ENCODE data around the gene SYK. TPM values are rescaled to one million over a fixed set of nuclear protein-coding genes. Genes with fewer than 3 reads are reported as not detected.

SYK gene
- total RNA-seq, 3 donors from 2014 or later = 0.48 to 3.8 (median 0.63) TPM

DNA sequence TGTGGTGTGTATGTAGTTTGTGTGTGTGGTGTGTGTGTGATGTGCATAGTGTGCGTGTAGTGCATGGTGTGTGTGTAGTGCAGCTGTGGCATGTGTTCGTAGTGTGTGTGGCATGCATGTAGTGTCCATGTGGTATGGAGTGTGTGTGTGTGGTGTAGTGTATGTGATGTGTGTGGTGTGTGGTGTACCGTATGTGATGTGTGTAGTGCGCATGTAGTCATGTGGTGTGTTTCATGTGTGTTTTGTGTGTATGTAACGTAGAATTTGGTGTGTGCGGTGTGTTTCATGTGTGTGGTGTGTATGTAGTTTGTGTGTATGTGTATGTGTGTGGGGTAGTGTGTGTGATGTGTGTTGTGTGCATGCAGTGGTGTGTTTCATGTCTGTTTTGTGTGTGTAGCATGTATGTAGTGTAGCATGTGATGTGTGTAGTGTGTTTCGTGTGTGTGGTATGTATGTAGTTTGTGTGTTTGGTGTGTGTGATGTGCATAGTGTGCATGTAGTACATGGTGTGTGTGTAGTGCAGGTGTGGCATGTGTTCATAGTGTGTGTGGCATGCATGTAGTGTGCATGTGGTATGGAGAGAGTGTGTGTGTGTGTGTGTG, 40.7 kb downstream of the SYK start:
- H3K9me3 Mint-ChIP-seq = no peaks in the 10 kb centered on the region
- peaks cover 2% of the 10 kb centered on the region for H3K4me1 Mint-ChIP-seq (ENCODE audit: low read depth)
- no peak for ATAC-seq
- no peak overlapping the region for H3K4me3 Mint-ChIP-seq
- no peak for DNase-seq
- H3K27me3 Mint-ChIP-seq (ENCODE audit: low read depth) = peaks cover 4% of the 10 kb centered on the region
- no peaks in the 10 kb centered on the region for H3K36me3 Mint-ChIP-seq (ENCODE audit: insufficient read depth)

DNA sequence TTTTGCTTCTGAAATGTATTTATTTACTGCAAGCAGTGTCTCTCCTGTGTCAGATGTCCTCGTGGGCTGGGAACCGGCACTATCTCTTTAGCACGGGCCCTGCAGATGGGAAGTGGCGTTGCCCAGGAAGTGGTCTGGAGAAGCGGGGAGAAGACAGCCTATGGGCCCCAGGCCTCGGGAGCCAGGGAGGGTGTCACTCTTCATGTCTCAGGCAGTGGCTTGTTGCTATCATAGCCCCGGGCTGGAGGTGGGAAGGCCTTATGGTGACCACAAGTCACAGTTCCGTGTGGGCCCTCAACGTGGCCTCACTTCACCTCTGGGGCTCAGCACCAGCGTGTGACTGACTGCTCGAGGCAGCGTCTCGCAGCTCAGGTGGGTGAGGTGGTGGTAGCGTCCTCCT, 41.4 kb downstream of the SYK start:
- Mint-ChIP-seq H3K27me3 (ENCODE audit: low read depth) (peaks cover 4% of the 10 kb centered on the region), H3K4me3 (no peak overlapping the region), H3K4me1 (ENCODE audit: low read depth) (peaks cover 2% of the 10 kb centered on the region), H3K36me3 (ENCODE audit: insufficient read depth) (no peaks in the 10 kb centered on the region), H3K9me3 (no peaks in the 10 kb centered on the region)
- ATAC-seq = no peak
- DNase-seq = no peak

DNA sequence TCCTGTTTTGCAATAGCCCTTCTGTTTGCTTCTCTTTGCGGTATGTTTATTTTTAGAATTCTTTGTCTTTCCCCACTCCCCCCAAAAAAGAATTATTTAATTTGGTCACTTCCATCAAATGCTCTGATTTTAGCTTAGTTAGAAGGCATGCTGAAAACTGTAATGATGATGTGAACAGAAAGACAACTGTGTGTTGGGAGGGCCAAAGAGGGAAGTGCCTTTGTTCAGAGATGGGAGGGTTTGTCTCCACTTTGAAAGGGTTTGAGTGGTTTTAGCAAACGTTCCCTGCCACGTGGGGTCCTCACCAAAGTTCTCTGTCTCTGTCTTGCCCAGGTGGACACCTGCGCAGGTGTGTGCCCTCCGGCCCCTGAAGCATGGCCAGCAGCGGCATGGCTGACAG, 41.9 kb downstream of the SYK start:
- Mint-ChIP-seq H3K9me3 (no peaks in the 10 kb centered on the region), H3K27me3 (ENCODE audit: low read depth) (peaks cover 4% of the 10 kb centered on the region), H3K4me3 (no peak overlapping the region), H3K4me1 (ENCODE audit: low read depth) (peaks cover 2% of the 10 kb centered on the region), H3K36me3 (ENCODE audit: insufficient read depth) (no peaks in the 10 kb centered on the region)
- ATAC-seq = no peak
- DNase-seq = no peak

DNA sequence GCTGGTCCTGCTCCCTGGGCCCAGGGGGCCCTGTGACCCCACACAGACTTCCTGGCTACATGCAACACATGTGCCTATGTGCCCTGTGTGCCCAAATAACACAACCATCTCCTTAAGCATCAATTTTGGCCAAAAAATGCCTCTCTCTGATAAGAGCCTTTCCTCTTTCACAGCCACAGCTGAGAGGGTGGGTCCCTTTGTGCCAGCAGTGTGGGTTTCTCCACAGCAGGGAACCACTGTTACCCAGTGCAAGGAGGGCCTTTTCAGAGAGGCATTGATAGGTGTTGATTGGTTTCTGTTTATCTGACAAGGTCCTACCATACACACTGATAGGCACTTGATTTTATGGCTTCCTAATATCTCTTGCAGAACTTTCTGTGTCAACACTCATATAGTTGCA, 42.7 kb downstream of the SYK start:
- no peak for DNase-seq
- ATAC-seq = no peak
- no peaks in the 10 kb centered on the region for H3K9me3 Mint-ChIP-seq
- H3K4me1 Mint-ChIP-seq (ENCODE audit: low read depth) = peaks cover 2% of the 10 kb centered on the region
- no peak overlapping the region for H3K4me3 Mint-ChIP-seq
- H3K36me3 Mint-ChIP-seq (ENCODE audit: insufficient read depth) = no peaks in the 10 kb centered on the region
- peaks cover 4% of the 10 kb centered on the region for H3K27me3 Mint-ChIP-seq (ENCODE audit: low read depth)

DNA sequence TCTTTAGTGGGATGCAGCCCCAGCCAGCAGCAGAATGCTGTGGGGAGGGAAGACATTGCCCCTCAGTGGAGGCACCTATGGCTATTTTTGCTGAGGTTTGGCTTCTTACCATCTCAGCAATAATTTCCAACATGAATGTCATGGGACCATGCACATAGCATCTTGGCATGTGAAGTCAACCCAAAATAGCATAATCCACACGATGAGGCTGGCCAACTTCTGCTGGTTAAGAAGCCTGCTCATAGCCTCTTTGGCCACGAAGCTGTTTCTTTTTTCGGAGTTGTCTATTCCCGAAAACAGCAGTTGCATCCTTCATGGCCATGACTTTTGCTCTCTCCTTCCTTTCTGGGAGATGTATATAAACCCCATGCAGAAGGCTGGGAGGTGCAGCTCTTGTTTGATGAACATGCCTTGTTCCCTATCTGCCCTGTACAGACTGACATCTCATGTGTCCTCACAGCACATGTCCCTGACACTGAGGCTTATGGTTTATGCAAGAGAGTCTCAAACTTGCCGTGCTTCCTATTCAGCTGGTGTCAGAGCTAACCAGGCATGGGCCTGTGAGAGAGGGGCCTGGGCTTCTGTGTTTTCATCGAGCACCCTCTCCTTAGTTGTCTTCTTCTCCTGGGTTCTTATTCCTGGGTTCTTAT, 45.3 kb downstream of the SYK start:
- DNase-seq = no peak
- H3K4me3 Mint-ChIP-seq = no peak overlapping the region
- no peak for ATAC-seq
- H3K4me1 Mint-ChIP-seq (ENCODE audit: low read depth) = no peaks in the 10 kb centered on the region
- H3K36me3 Mint-ChIP-seq (ENCODE audit: insufficient read depth) = no peaks in the 10 kb centered on the region
- peaks cover 2% of the 10 kb centered on the region for H3K27me3 Mint-ChIP-seq (ENCODE audit: low read depth)
- H3K9me3 Mint-ChIP-seq = no peaks in the 10 kb centered on the region

DNA sequence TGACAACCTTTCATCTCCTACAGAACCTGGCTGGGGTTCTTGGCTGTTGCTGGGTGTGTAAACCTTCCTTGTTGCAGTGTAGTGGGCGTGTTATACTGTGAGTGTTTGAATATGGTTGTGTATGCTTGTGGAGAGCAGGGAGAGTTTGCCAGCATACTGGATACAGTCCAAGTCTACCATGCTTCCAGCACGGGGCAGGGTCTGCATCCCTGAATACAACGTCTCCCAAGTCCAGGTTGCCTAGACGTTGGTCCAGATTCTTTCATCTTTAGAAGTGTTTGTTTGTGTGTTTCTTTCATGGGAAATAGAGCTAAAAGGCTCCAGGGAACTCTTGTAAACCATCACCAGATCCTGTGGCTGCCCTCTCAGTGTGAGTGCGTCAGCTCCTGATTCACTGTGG, 46.4 kb downstream of the SYK start:
- no peak for ATAC-seq
- no peak for DNase-seq
- Mint-ChIP-seq H3K4me3 (no peak overlapping the region), H3K36me3 (ENCODE audit: insufficient read depth) (no peaks in the 10 kb centered on the region), H3K27me3 (ENCODE audit: low read depth) (peaks cover 2% of the 10 kb centered on the region), H3K9me3 (no peaks in the 10 kb centered on the region), H3K4me1 (ENCODE audit: low read depth) (no peaks in the 10 kb centered on the region)

DNA sequence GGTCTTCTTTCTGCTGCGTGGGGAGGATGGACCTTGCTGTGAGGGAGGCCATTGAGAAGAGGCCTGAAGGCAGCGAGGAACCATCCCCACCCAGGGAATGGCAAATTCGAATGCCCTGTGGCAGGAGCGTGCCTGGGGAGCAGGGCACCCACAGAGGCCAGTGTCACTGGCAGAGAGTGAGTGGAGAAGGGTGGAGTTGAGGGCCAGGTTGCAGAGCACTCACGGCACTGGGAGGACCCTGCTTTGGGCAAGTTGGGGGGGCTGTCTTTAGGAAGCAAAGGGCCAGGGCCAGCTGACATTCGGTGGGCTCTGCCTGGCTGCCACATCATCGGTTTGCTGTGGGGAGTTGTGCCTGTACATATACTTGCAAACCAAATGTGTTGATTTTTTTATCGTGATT, 47.2 kb downstream of the SYK start:
- Mint-ChIP-seq H3K9me3 (no peaks in the 10 kb centered on the region), H3K4me1 (ENCODE audit: low read depth) (no peaks in the 10 kb centered on the region), H3K36me3 (ENCODE audit: insufficient read depth) (no peaks in the 10 kb centered on the region), H3K4me3 (no peak overlapping the region), H3K27me3 (ENCODE audit: low read depth) (peaks cover 2% of the 10 kb centered on the region)
- ATAC-seq (no peak), DNase-seq (no peak)

DNA sequence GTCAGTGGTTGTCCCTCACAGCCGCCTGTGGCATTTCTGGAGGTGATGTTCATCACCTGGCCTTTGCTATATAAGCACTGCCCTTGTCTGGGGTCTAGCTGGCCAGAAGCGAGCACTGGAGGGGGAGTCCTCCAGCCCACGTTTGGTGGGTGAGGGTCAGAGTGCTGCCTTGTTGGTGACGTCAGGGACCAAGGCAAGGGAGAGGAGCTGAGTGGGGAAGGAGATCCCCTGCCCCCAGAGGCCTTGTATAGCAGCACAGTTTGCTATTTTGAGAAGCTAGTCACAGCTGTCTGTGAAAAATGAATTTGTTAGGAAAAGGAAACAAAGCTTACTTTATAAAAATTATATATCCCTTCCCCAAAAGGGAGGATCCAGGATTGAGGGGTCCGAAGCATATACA, 49.8 kb downstream of the SYK start:
- Mint-ChIP-seq H3K27me3 (ENCODE audit: low read depth) (peaks cover 2% of the 10 kb centered on the region), H3K36me3 (ENCODE audit: insufficient read depth) (no peaks in the 10 kb centered on the region), H3K9me3 (no peaks in the 10 kb centered on the region), H3K4me1 (ENCODE audit: low read depth) (no peaks in the 10 kb centered on the region), H3K4me3 (no peak overlapping the region)
- ATAC-seq = no peak
- DNase-seq = no peak

DNA sequence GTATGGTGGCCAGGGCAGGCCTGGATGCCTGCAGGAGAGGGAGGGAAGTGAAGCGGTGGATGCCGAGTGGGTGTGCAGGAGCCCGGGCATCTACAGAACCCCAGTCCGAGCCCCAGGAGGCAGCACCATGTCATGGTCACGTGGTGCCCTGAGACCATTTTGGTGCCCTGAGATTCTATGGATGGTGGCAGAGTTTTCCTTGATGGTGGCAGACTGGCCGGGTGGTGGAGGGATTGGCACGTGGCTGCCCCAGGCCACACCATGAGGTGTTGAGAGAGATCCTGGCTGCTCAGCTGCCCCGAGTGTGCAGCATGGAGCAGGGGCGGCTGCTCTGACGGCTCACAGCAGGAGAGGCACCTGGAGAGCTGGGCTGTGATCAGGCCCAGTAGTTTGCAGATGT, 52.3 kb downstream of the SYK start:
- no peaks in the 10 kb centered on the region for H3K36me3 Mint-ChIP-seq (ENCODE audit: insufficient read depth)
- no peak for DNase-seq
- H3K4me3 Mint-ChIP-seq = no peak overlapping the region
- no peak for ATAC-seq
- H3K4me1 Mint-ChIP-seq (ENCODE audit: low read depth) = peaks cover 4% of the 10 kb centered on the region
- no peaks in the 10 kb centered on the region for H3K27me3 Mint-ChIP-seq (ENCODE audit: low read depth)
- H3K9me3 Mint-ChIP-seq = no peaks in the 10 kb centered on the region

DNA sequence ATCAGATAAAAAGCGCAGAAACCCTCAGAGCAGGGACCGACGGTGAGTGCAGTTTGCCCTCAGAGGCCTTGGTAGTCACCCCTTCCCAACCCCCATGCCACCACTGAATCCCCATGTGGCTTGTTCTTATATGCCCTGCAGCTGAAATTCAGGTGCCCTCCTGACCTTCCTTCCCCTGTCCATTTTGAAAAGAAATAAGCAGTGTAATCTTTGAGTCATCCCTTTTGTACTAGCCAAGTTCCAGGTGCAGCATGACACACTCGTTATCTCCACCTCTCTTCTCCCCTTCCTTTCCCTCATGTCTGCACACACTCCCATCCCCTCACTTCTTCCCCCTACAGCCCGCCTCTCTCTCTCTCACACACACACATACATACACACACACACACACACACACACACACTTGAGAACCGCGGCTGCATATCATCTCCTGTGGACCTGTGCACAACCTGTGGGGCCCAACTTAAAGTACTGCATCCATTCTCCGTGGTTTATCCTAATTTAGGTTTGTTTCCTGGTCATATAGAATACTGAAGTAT, 53.1 kb downstream of the SYK start:
- no peaks in the 10 kb centered on the region for H3K27me3 Mint-ChIP-seq (ENCODE audit: low read depth)
- ATAC-seq (no peak), DNase-seq (no peak)
- H3K4me3 Mint-ChIP-seq = no peak overlapping the region
- H3K4me1 Mint-ChIP-seq (ENCODE audit: low read depth) = peaks cover 6% of the 10 kb centered on the region
- no peaks in the 10 kb centered on the region for H3K36me3 Mint-ChIP-seq (ENCODE audit: insufficient read depth)
- H3K9me3 Mint-ChIP-seq = no peaks in the 10 kb centered on the region

DNA sequence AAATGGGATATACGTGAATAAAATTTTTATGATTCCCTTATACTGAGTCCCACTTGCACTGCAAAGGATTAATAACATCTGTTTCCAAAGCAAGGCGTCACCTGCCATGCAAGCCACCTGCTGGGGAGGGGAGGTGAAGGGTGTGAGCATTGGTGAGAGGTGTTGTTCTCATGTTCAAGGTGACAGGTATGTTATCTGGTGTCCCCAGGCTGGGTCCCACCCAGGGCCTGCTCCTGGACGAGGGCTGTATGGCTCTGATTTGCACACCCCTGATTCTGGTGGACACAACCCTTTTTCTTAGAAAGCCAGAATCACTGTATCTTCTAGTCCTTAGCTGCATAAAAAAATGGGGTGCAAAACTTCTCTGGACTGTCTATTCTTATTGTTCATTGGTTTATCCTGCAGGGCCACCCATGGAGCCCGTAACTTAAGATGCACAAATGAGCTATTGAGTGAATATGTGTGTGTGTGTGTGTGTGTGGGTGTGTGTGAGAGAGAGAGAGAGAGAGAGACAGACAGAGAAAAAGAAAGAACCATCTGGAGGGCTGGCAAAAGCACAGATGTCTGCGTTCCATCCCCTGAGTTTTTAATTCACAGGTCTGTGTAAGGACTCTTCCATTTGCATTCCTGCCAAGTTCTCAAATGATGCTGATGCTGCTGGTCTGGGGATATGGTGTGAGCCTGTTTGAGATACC, 53.7 kb downstream of the SYK start:
- no peaks in the 10 kb centered on the region for H3K9me3 Mint-ChIP-seq

DNA sequence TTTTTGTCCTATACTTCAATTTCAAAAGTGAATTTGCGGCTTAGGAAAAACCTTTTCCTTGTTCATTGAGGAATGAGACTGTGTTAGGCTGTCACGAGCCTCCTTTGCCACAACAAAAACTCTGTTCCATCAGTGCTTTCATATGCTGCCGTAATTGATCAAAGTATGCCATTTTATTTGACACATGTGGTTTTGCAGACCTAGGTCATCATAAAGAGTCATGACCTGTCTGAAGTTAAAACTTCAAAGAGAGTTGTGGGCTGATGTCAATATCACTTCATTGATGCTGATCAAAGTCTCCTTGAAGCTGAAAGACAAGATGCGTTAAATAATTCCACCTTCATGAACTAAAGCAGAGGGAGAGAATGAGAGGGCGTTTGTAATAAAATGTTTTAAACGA, 55.5 kb downstream of the SYK start:
- Mint-ChIP-seq H3K27me3 (ENCODE audit: low read depth) (no peaks in the 10 kb centered on the region), H3K36me3 (ENCODE audit: insufficient read depth) (no peaks in the 10 kb centered on the region), H3K4me3 (no peak overlapping the region), H3K4me1 (ENCODE audit: low read depth) (peaks cover 6% of the 10 kb centered on the region), H3K9me3 (no peaks in the 10 kb centered on the region)
- no peak for ATAC-seq
- no peak for DNase-seq

More for the DNA sequence above, 53.7 kb downstream of the SYK start:
- no peak overlapping the region for H3K4me3 Mint-ChIP-seq
- no peaks in the 10 kb centered on the region for H3K27me3 Mint-ChIP-seq (ENCODE audit: low read depth)
- DNase-seq (no peak), ATAC-seq (no peak)
- peaks cover 6% of the 10 kb centered on the region for H3K4me1 Mint-ChIP-seq (ENCODE audit: low read depth)
- H3K36me3 Mint-ChIP-seq (ENCODE audit: insufficient read depth) = no peaks in the 10 kb centered on the region

DNA sequence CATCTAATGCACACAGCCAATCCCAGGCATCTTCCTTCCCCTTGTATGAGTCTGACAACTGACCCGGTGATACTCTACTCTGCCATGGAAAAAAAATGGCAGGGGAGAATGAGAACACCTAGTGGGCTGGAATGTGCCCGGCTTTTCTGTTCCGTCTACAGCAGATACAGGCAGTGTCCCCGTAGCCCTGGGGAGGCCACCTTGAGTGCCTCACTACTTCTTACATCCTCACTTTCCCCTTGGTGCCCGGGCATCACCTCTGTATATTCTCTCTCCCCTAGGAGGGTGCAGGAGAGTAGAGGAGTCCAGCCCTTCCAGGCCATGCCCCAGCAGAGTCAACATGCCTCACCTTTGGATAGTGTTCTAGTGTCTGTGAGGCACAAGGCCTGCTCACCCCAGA, 56.2 kb downstream of the SYK start:
- ATAC-seq (no peak), DNase-seq (no peak)
- H3K9me3 Mint-ChIP-seq = no peaks in the 10 kb centered on the region
- no peaks in the 10 kb centered on the region for H3K27me3 Mint-ChIP-seq (ENCODE audit: low read depth)
- no peaks in the 10 kb centered on the region for H3K36me3 Mint-ChIP-seq (ENCODE audit: insufficient read depth)
- peaks cover 6% of the 10 kb centered on the region for H3K4me1 Mint-ChIP-seq (ENCODE audit: low read depth)
- H3K4me3 Mint-ChIP-seq = no peak overlapping the region

DNA sequence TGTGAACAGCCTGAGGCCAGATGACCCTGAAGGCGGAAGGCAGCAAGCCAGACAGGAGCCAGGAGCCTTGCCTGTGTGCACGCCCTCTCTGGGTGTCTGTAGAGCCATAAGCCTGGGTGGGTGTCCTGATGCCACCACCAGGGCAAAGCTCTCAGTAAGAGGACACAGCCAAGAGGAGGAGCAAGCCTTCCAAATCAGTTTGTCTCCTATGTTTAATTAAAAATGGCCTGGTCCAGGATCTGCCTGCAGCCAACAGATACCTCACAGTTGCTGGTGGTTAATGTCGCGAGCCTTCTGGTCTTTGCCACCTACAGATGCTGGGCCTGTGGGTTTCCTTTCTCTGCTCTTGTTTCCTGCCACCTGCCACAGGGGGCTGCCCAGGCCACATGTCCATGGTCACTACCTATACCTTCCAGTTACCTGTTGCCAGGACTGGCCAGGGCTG, 56.9 kb downstream of the SYK start:
- ATAC-seq (no peak), DNase-seq (no peak)
- Mint-ChIP-seq H3K27me3 (ENCODE audit: low read depth) (no peaks in the 10 kb centered on the region), H3K9me3 (no peaks in the 10 kb centered on the region), H3K36me3 (ENCODE audit: insufficient read depth) (no peaks in the 10 kb centered on the region), H3K4me3 (no peak overlapping the region), H3K4me1 (ENCODE audit: low read depth) (peaks cover 6% of the 10 kb centered on the region)

DNA sequence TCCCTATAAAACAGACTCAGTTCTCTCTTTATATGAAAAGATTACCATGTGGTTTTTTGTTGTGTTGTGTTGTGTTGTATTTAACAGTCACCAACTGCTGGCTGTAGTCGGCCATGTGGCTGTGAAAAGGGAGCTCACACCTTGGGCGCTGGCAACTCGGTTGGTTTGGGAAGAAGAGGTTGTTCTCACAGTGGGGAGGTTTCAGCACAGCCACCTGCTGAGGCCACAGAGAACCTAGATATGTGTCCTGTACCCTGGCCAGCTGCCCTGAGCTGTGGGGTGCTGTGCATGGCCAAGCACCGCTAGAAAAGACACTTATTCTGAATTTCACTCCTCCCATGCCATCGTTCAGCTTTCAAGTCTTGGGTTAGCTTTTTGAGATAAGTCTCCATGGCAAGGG, 58.8 kb downstream of the SYK start:
- Mint-ChIP-seq H3K4me1 (ENCODE audit: low read depth) (peaks cover 18% of the 10 kb centered on the region), H3K9me3 (no peaks in the 10 kb centered on the region), H3K36me3 (ENCODE audit: insufficient read depth) (no peaks in the 10 kb centered on the region), H3K27me3 (ENCODE audit: low read depth) (no peaks in the 10 kb centered on the region), H3K4me3 (no peak overlapping the region)
- ATAC-seq (no peak), DNase-seq (no peak)
